IPS-NIHi11 (cell line): ENCODE results near the gene NTF4.
"Not testable (repeated sequence)": the region's sequence is repeated elsewhere in the genome, so short reads cannot be mapped to it uniquely, and the experiment has no call there.

Experiments used
- DNase-seq: peaks from one replicate; pipeline ENCODE4 v3.0.0; 2012; ENCODE audit warnings: mixed read lengths, low spot score

The NTF4 gene

DNA sequence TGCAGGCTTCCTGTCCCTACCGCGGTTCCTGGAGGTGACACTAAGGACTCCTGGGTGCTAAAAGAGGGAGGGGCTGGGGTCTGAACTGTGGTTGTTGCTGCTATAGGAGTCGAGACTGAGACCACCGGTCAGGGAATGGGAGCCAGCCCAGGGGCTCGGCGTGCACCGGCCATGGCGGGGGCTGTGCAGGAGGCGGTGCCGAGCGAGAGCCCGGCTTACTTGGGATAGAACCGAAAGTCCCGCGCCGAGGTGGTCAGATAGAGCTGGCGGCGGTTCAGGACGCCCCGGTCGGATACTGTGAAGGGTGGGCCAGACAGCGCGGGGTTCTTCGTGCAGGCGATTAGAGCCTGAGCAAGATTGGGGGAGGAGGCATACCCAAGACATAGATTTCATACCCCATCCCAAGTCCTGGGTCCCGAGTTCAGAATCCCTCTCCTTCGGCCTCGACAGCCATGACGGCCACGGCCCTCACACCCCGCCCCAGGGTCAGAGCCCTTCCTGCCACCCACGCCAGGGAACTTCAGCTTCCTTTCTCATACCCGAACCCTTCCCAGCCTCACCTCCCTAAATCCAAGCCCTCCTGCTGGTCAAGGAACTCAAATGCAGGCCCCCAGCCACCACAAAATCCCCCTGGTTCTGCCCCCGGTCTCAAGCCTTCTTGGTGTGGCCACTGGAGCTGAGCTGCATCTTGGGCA is 7.6 kb downstream of the NTF4 start:
- peak; percentile 2 for DNase-seq

DNA sequence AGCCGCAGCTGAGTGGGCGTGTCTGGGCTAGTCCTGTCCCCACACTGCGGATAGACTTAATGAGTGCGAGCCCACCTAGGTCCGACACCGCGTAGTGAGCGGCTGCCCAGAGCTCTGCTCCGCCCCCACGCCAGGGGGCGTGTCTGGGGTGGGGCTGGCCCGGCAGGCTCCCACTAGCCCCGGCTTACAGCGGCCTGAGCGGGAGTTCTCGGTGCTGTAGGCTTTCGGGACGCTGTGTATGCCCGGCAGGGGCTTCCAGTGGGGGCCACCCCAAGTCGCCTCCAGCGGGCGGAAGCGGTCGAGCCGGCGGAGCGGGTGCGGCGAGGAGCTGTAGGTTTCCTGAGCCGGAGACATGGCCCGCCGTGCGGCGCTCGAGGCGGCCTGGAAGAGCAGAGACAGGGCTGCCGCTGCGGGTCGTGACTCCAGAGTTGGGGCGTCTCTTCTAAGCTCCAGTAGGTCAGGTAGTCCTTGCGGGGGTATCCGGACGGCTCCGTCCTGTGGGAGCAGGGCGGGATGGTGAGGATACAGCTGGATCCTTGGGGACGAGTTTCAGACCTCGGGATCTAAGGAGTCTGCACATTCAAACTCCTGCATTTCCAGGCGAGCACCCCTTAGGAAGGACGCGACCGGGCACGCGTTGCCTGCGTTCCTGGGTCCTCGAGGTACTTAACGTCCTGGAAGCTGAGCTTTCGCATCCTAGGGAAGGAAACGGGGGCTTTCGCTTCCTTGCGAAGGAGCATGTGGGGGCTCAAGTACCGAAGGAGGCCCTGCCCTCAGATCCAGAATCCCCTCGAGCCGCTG is 8.3 kb downstream of the NTF4 start:
- peak; percentile 91 for DNase-seq

DNA sequence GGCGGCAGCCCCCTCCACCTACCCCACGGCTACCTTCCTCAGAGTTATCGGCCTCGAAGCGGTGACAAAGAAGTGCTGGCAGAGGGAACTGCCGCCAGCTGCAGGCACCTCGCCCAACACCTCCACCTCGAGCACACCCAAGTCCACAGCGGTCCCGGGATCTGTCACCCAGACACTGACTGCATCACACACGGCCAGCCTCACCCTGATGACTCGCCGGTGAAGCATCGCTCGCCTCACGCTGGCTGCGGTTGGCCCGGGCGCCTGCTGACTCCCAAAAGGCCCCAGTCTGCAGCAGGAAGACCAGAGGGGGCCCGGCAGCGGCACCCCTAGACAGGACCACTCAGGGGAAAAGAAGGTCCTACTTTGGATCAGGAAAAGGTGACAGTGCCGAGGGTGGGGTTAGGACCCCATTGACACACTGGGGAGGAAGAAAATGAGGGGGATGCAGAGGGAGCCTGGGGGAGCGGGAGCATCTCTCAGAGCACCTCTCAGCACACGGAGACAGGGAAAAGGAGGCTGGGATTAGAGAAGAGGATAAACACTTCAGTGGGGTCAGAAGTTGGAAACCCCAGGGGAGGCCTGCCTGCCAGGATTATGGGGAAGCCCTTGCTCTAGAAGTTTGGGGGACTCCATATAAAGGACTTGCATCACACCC is 14.1 kb downstream of the NTF4 start:
- DNase-seq: not testable (repeated sequence)

DNA sequence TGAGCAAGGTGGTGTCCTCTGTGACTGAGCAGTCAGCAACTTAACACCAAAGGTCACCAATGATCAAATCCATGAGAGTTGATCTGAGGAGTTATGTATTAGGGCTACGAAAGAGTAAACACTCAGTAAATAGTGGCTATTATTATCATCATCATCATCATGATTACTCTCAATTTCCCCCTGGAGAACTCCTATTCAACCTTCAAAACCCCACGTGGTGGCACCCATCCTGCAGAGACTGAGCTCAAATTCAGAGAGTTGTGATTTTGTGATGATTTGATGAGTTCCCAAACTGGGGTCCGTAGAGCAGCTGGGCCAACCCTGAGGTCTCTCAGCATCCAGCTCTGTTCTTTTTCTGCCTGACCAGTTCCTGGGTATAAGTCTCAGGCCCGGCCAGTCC is 14.8 kb downstream of the NTF4 start:
- not testable (repeated sequence) for DNase-seq

DNA sequence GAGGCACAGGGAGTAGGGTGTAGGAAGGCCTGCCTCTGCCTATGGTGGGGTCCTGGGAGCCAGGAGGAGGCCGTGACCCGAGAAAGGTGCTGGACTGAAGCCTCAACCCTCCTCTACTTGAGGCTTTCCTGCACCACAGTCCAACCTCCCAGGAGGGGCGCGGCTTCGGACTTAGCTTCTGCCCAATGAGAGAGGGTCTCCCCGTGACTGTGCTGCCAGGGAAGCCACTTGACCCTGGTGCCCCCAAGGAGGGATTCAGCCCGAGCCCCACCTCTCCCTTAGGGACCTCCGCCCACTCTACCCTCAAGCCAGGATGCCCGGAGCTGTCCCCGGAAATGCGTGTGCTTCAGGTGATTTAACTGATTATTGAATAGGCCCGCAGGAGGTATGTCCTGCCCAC is 15.6 kb downstream of the NTF4 start, which contains the start of gene CGB8:
Gene CGB8 (minus strand): TSS at position 101 of the 400 bp plus-strand sequence. CDS start 372 bp downstream, outside the sequence.
- DNase-seq: not testable (repeated sequence)

DNA sequence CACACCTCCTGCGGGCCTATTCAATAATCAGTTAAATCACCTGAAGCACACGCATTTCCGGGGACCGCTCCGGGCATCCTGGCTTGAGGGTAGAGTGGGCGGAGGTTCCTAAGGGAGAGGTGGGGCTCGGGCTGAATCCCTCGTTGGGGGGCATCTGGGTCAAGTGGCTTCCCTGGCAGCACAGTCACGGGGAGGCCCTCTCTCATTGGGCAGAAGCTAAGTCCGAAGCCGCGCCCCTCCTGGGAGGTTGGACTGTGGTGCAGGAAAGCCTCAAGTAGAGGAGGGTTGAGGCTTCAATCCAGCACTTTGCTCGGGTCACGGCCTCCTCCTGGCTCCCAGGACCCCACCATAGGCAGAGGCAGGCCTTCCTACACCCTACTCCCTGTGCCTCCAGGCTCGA is 21.1 kb downstream of the NTF4 start, which contains the start of gene CGB5:
Gene CGB5 (plus strand): TSS at position 301 of the 400 bp plus-strand sequence. CDS start 362 bp downstream, outside the sequence.
- DNase-seq: not testable (repeated sequence)

DNA sequence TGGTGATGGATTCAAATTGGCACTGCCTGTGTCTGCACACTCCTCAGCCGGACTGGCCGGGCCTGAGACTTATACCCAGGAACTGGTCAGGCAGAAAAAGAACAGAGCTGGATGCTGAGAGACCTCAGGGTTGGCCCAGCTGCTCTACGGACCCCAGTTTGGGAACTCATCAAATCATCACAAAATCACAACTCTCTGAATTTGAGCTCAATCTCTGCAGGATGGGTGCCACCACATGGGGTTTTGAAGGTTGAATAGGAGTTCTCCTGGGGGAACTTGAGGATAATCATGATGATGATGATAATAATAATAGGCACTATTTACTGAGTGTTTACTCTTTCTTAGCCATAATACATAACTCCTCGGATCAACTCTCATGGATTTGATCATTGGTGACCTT is 22.0 kb downstream of the NTF4 start:
- DNase-seq: not testable (repeated sequence)

DNA sequence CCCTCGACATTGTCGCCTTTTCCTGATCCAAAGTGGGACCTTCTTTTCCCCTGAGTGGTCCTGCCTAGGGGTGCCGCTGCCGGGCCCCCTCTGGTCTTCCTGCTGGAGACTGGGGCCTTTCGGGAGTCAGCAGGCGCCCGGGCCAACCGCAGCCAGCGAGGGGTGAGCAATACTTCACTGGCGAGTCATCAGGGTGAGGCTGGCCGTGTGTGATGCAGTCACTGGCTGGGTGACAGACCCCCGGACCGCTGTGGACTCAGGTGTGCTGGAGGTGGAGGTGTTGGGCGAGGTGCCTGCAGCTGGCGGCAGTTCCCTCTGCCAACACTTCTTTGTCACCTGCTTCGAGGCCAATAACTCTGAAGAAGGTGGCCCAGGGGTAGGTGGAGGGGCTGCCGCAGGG is 22.4 kb downstream of the NTF4 start:
- no peak for DNase-seq

DNA sequence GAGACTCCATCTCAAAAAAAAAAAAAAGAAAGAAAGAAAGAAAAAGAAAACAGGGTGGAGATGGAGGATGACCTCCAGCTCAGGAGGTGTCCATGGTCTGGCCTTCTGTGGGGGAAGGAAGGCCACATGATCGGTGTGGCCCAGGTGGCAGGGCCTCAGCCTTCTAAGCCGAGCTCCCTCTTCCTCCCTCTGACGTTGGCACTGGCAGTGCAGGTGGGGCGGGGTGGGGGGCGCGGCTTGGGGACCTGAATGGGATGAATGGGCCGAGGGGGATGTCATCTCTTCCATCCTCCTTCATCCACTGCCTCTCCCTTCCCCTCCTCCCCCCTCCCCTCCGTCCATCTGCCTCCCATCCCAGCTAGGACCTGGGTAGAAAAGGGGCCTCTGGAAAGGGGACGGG is 24.9 kb downstream of the NTF4 start:
- DNase-seq: not testable (repeated sequence)

DNA sequence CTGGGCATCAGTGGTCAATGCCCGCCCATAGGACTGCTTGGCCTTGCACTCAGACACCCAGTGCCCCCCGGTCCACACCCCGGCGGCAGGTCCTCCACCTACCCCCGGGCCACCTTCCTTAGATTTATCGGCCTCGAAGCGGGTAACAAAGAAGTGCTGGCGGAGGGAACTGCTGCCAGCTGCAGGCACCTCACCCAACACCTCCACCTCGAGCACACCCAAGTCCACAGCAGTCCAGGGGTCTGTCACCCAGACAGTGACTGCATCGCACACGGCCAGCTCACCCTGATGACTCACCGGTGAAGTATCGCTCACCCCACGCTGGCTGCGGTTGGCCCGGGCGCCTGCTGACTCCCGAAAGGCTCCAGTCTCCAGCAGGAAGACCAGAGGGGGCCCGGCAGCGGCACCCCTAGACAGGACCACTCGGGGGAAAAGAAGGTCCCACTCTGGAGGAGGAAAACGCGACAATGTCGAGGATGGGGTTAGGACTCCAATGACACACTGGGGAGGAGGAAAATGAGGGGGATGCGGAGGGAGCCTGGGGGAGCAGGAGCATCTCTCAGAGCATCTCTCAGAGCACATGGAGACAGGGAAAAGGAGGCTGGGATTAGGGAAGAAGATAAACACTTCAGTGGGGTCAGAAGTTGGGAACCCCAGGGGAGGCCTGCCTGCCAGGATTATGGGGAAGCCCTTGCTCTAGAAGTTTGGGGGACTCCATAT is 25.9 kb downstream of the NTF4 start:
- DNase-seq: not testable (repeated sequence)

DNA sequence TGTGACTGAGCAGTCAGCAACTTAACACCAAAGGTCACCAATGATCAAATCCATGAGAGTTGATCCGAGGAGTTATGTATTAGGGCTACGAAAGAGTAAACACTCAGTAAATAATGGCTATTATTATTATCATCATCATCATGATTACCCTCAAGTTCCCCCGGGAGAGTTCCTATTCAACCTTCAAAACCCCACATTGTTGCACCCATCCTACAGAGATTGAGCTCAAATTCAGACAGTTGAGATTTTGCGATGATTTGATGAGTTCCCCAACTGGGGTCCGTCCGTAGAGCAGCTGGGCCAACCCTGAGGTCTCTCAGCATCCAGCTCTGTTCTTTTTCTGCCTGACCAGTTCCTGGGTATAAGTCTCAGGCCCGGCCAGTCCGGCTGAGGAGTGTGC is 26.5 kb downstream of the NTF4 start:
- not testable (repeated sequence) for DNase-seq

DNA sequence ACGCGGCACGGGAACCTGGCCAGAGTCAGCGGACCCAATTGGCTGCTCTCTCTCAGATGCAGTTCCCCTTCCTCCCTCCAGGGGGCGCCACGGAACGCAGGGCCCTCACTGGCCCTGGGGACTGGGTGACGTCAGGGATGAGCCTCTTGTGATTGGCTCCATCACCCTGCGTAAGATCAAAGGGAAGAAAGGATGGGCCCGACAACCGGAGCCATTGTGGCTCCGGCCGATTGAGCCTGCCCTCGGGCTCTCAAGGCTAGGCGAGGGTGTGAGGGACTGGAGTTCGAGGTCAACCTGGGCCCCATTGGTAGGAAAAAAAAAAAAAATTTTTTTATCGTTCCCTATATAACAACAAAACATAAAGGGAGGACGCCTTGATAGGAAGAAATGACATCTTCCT is 27.8 kb downstream of the NTF4 start, which contains the start of gene CGB1:
Gene CGB1 (minus strand): TSS at position 81 of the 400 bp plus-strand sequence. CDS start 184 bp downstream, outside the sequence.
- peak; percentile 65 for DNase-seq

DNA sequence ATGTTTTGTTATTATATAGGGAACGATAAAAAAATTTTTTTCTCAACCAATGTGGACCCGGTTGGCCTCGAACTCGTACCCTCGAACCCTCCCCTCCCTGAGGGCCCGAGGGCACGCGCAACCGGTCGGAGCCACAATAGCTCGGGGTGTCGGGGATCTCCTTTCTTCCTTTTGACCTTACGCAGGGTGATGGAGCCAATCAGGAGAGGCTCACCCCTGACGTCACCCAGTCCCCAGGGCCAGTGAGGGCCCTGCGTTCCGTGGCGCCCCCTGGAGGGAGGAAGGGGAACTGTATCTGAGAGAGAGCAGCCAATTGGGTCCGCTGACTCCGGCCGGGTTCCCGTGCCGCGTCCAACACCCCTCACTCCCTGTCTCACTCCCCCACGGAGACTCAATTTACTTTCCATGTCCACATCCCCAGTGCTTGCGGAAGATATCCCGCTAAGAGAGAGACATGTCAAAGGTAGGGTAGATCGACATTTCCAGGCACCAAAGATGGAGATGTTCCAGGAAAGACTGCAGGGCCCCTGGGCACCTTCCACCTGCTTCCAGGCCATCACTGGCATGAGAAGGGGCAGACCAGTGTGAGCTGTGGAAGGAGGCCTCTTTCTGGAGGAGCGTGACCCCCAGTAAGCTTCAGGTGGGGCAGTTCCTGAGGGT is 32.8 kb downstream of the NTF4 start, which contains the start of gene CGB2:
Gene CGB2 (plus strand): TSS at position 249 of the 660 bp plus-strand sequence. CDS start 206 bp downstream, at position 455.
- peak; percentile 75 for DNase-seq

DNA sequence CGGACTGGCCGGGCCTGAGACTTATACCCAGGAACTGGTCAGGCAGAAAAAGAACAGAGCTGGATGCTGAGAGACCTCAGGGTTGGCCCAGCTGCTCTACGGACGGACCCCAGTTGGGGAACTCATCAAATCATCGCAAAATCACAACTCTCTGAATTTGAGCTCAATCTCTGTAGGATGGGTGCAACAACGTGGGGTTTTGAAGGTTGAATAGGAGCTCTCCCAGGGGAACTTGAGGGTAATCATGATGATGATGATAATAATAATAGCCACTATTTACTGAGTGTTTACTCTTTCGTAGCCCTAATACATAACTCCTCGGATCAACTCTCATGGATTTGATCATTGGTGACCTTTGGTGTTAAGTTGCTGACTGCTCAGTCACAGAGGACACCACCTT is 34.3 kb downstream of the NTF4 start:
- DNase-seq: not testable (repeated sequence)

DNA sequence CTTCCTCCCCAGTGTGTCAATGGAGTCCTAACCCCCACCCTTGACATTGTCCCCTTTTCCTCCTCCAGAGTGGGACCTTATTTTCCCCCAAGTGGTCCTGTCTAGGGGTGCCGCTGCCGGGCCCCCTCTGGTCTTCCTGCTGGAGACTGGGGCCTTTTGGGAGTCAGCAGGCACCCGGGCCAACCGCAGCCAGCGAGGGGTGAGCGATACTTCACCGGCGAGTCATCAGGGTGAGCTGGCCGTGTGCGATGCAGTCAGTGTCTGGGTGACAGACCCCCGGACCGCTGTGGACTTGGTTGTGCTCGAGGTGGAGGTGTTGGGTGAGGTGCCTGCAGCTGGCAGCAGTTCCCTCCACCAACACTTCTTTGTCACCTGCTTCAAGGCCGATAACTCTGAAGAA is 34.9 kb downstream of the NTF4 start:
- not testable (repeated sequence) for DNase-seq

DNA sequence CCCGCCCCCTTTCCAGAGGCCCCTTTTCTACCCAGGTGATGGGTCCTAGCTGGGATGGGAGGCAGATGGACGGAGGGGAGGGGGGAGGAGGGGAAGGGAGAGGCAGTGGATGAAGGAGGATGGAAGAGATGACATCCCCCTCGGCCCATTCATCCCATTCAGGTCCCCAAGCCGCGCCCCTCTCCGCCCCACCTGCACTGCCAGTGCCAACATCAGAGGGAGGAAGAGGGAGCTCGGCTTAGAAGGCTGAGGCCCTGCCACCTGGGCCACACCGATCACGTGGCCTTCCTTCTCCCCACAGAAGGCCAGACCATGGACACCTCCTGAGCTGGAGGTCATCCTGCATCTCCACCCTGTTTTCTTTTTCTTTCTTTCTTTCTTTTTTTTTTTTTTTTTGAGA is 35.9 kb downstream of the NTF4 start:
- DNase-seq: not testable (repeated sequence)

DNA sequence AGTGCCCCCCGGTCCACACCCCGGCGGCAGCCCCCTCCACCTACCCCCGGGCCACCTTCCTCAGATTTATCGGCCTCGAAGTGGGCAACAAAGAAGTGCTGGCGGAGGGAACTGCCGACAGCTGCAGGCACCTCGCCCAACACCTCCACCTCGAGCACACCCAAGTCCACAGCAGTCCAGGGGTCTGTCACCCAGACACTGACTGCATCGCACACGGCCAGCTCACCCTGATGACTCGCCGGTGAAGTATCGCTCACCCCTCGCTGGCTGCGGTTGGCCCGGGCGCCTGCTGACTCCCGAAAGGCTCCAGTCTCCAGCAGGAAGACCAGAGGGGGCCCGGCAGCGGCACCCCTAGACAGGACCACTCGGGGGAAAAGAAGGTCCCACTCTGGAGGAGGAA is 39.0 kb downstream of the NTF4 start:
- DNase-seq: not testable (repeated sequence)

DNA sequence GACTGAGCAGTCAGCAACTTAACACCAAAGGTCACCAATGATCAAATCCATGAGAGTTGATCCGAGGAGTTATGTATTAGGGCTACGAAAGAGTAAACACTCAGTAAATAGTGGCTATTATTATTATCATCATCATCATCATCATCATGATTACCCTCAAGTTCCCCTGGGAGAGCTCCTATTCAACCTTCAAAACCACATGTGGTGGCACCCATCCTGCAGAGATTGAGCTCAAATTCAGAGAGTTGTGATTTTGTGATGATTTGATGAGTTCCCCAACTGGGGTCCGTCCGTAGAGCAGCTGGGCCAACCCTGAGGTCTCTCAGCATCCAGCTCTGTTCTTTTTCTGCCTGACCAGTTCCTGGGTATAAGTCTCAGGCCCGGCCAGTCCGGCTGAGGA is 39.5 kb downstream of the NTF4 start:
- not testable (repeated sequence) for DNase-seq

DNA sequence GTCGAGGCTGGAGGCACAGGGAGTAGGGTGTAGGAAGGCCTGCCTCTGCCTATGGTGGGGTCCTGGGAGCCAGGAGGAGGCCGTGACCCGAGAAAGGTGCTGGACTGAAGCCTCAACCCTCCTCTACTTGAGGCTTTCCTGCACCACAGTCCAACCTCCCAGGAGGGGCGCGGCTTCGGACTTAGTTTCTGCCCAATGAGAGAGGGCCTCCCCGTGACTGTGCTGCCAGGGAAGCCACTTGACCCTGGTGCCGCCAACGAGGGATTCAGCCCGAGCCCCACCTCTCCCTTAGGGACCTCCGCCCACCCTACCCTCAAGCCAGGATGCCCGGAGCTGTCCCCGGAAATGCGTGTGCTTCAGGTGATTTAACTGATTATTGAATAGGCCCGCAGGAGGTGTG is 40.4 kb downstream of the NTF4 start, which contains the start of gene CGB3:
Gene CGB3 (minus strand): TSS at position 101 of the 400 bp plus-strand sequence. CDS start 362 bp downstream, outside the sequence.
- DNase-seq: not testable (repeated sequence)

DNA sequence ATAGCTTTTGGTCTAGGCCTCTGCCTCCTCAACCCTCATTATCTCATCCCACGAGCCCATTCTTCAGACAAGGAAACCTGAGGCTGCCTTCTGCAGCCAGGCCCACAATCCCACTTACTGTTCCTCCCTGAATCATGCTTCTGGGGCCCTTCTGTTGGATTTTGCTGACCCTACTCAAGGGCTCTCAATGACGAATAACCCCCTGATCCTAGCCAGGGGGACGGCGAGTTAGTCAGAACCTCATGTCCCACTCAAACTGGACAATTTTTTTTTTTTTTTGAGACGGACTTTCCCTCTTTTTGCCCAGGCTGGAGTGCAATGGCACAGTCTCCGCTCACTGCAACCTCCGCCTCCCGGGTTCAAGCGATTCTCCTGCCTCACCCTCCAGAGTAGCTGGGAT is 42.5 kb downstream of the NTF4 start:
- no peak for DNase-seq
